ENCODE results near the gene SHANK2.

DNA sequence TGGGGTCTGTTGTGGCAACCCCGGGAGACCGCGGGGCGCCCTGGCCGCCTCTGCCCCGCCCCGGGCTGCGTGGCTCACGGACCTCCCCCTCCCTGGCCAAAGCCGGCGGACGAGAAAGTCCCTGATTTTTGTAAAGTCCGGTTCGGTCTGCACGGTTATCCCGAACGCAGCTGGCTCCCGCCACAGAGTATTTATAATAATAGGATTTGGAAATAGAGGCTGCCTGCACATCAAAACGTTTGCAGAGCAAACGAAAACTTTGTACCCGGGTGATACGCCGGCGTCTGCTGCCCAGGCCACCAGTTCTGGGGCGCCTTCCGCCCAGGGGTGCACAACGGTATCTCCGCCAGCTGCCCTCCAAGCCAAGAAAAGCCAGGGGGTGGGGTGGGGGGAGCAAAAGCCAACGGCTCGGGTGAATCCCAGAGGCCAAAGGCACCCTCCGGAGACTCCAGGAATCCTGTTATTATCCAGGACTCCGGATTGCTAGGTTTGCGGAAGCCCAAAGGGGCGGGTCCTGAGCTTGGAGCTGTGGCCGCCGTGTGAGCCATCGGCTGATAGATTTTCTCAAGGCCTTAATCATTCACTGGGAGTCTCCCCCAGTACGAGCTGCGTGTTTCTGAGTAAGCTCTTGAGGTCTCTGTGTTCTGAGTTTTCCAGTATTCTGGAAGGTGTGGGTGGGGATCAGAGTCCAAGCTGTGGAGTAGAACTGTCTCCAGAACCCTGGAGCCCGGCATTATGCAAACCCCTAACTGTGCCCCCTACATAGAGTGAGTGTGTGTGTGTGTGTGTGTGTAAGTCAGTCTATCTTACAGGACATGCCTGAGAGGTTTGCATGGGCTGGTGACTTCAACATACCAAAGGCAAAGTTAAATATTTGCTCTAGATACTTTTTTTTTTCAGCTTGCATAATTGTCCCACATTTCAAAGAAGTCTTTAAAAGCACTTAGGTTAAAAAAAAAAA, 673 bp upstream of the SHANK2 start:
- TF ChIP-seq EP300 (IDR thresholded peaks at IDR 0.05; ENCODE audit: borderline replicate concordance) (no peak), YY1 (IDR thresholded peaks at IDR 0.05; ENCODE audit: low read depth) (no peak), RAD21 (IDR thresholded peaks at IDR 0.05; ENCODE audit: low read depth) (no peak), CEBPB (IDR thresholded peaks at IDR 0.05) (no peak)
